ENCODE measurements around the gene LRRC25.

DNA sequence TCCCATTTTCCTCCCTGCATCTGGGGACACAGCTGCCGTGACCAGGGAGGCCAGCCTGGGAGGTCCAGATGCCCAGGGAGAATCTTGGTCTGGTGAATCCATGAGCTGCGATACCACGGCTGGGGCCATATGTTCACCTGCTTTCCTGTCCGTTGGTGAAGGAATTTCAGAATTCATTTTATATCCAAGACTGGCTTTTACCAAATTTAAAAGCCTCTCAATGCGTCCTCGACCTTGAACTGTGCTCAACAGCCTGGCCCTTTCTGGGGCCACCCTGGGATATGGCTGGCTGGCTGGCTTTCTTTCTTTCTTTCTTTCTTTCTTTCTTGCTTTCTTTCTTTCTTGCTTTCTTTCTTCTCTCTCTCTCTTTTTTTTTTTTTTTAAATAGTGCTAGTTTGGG, 33.6 kb downstream of the LRRC25 start:
- TF ChIP-seq EP300 (IDR thresholded peaks at IDR 0.05) (no peak), POLR2AphosphoS5 (IDR thresholded peaks at IDR 0.05) (no peak)
